Measurements from ENCODE around the gene ETV6. TPM values are rescaled to one million over a fixed set of nuclear protein-coding genes. Genes with fewer than 3 reads are reported as not detected.

Gene ETV6
- total and polyA plus RNA-seq, 2 of the 8 experiments (the other 6 are each of a cell fraction or from before 2014, with no cell fraction given) = 5.5 to 23.9 TPM

DNA sequence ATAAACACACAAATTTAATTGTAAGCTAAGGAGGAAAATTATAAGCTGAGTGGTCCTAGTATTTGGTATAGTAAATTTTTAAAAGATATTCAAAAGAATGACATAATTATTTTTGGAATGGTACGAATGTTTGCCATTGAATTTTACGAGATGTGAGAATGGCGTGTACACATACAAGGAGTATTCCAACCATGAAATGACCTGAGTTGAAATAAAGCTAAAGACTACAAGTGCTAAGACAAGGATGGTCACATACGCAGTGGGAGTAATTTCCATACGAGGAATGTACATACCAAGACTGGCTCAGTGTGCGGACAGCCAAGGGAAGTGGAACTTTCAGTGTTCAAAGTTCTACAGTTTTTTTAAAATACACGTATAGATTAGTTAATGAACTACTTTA lies 21.1 kb upstream of the ETV6 start:
- Histone ChIP-seq H3K9ac (replicated peaks in 1 of 4; ENCODE audit: extremely low read depth in 1 of 4, low read depth in 3 of 4, low read length in 3 of 4) (no peak overlapping the region), H3K9me3 (ENCODE audit: insufficient read depth in 2 of 2, low read depth in 1 of 2, low read length in 1 of 2) (no peaks in the 10 kb centered on the region), H3K27me3 (replicated peaks in 1 of 4; ENCODE audit: control insufficient read depth in 3 of 4, extremely low read depth in 1 of 4, insufficient read depth in 3 of 4, low read length in 3 of 4) (no peaks in the 10 kb centered on the region), H2AK5ac (ENCODE audit: low read depth, low read length) (no peak overlapping the region), H2AFZ (ENCODE audit: low read length) (no peak overlapping the region), H3K4ac (replicated peaks; ENCODE audit: insufficient read length, low read depth, low read length) (no peak overlapping the region), H3K27ac (ENCODE audit: low read depth, low read length) (no peak overlapping the region), H3K4me3 (ENCODE audit: extremely low read depth in 1 of 4, insufficient read depth in 2 of 4, low read depth in 3 of 4, low read length in 4 of 4) (no peak overlapping the region), H2BK12ac (ENCODE audit: low read depth, low read length) (no peak overlapping the region), H4K8ac (ENCODE audit: extremely low read depth, insufficient read depth, low read length) (no peak overlapping the region), H2BK15ac (ENCODE audit: low read length) (no peak overlapping the region), H4K20me1 (replicated peaks in 1 of 2; ENCODE audit: control insufficient read depth in 1 of 2, insufficient read depth in 2 of 2, low read length in 2 of 2) (no peaks in the 10 kb centered on the region), H3K79me1 (ENCODE audit: low read depth, low read length) (no peaks in the 10 kb centered on the region; the same call in 1 of the 2 replicates), H3K4me1 (replicated peaks in 1 of 4; ENCODE audit: control insufficient read depth in 3 of 4, insufficient read depth in 4 of 4, low read length in 3 of 4) (peaks cover 0 to 2% (median under 1%) of the 10 kb centered on the region in 4 experiments; a peak in 1 of 7 replicates), H3K18ac (ENCODE audit: extremely low read depth, low read length) (no peak overlapping the region), H2BK5ac (ENCODE audit: low read depth, low read length) (no peak overlapping the region), H3K23me2 (ENCODE audit: low read depth, low read length) (no peaks in the 10 kb centered on the region), H4K91ac (replicated peaks; ENCODE audit: insufficient read length, low read length) (no peak overlapping the region), H2BK120ac (replicated peaks; ENCODE audit: low read depth, low read length) (no peak overlapping the region), H2BK20ac (ENCODE audit: low read length) (no peak overlapping the region), H3K4me2 (ENCODE audit: insufficient read depth in 1 of 2, low read depth in 2 of 2, low read length in 2 of 2) (no peak overlapping the region), H3K23ac (ENCODE audit: insufficient read length) (no peak overlapping the region), H3K36me3 (ENCODE audit: control insufficient read depth in 2 of 4, insufficient read depth in 4 of 4, low read length in 3 of 4) (no peaks in the 10 kb centered on the region), H3K56ac (replicated peaks; ENCODE audit: insufficient read length, low read depth, low read length) (no peak overlapping the region), H3K14ac (ENCODE audit: insufficient read length) (no peak overlapping the region), H3K79me2 (ENCODE audit: control insufficient read depth in 1 of 2, insufficient read depth in 2 of 2, low read length in 2 of 2) (no peaks in the 10 kb centered on the region), H4K5ac (ENCODE audit: insufficient read length, low read depth, low read length) (no peak overlapping the region)
- ChIA-PET CTCF (ENCODE audit: partially characterized antibody) (interaction anchor here (1.0 to 1.3 kb wide), 3 partner anchors 17 to 105 kb away, joined by 3 read pairs; no protein-coding TSS in a partner anchor), POLR2A (ENCODE audit: partially characterized antibody) (interaction anchor here (0.6 to 2.8 kb wide), 8 partner anchors 9 to 429 kb away, joined by 3 to 7 read pairs (median 3); no protein-coding TSS in a partner anchor)
- no peak for DNase-seq (ENCODE audit: low read depth in 1 of 2, low spot score in 2 of 2)
- 78% methylated on average over 7 of the region's 7 CpGs; no CpG with 5 or more reads in 1 of the 2 experiments for WGBS, 2 experiments (ENCODE audit: extremely low coverage in 1 of 2, insufficient coverage in 1 of 2, insufficient read length in 1 of 2, insufficient replicate concordance in 2 of 2, low coverage in 1 of 2, low lambda C conversion rate in 2 of 2, missing lambda C conversion rate in 1 of 2)
- no peak for FAIRE-seq
- no peak for TF ChIP-seq CBX5 (IDR thresholded peaks at IDR 0.05; ENCODE audit: low read depth, low read length)
- TF ChIP-seq POLR2AphosphoS5 (IDR thresholded peaks at IDR 0.05; ENCODE audit: low read depth, low read length) = no peak
- no peak for TF ChIP-seq HDAC2 (IDR thresholded peaks at IDR 0.05; ENCODE audit: borderline replicate concordance in 1 of 2, low read depth in 2 of 2, low read length in 2 of 2)
- TF ChIP-seq BCL11A (IDR thresholded peaks at IDR 0.05; ENCODE audit: low read depth in 2 of 2, low read length in 2 of 2) = no peak
- TF ChIP-seq POU5F1 (IDR thresholded peaks at IDR 0.05; ENCODE audit: low read depth, low read length) = no peak
- TF ChIP-seq CHD2 (IDR thresholded peaks at IDR 0.05; ENCODE audit: low read length) = no peak
- TF ChIP-seq KDM5A (IDR thresholded peaks at IDR 0.05; ENCODE audit: low read length) = no peak
- no peak for TF ChIP-seq ASH2L (IDR thresholded peaks at IDR 0.05; ENCODE audit: low read length)
- no peak for TF ChIP-seq CTBP2 (IDR thresholded peaks at IDR 0.05; ENCODE audit: borderline replicate concordance, insufficient read depth, insufficient read length, low read length)
- no peak for TF ChIP-seq SAP30 (IDR thresholded peaks at IDR 0.05; ENCODE audit: insufficient read depth, insufficient replicate concordance, low read length)
- TF ChIP-seq YY1 (IDR thresholded peaks at IDR 0.05; ENCODE audit: low read depth, low read length) = no peak
- no peak for TF ChIP-seq TBP (IDR thresholded peaks at IDR 0.05; ENCODE audit: low read depth, low read length)
- TF ChIP-seq GTF2F1 (IDR thresholded peaks at IDR 0.05; ENCODE audit: borderline replicate concordance, low read depth, low read length) = no peak

Measured in H1 (cell line).